ENCODE results near the gene POLR3A.

DNA sequence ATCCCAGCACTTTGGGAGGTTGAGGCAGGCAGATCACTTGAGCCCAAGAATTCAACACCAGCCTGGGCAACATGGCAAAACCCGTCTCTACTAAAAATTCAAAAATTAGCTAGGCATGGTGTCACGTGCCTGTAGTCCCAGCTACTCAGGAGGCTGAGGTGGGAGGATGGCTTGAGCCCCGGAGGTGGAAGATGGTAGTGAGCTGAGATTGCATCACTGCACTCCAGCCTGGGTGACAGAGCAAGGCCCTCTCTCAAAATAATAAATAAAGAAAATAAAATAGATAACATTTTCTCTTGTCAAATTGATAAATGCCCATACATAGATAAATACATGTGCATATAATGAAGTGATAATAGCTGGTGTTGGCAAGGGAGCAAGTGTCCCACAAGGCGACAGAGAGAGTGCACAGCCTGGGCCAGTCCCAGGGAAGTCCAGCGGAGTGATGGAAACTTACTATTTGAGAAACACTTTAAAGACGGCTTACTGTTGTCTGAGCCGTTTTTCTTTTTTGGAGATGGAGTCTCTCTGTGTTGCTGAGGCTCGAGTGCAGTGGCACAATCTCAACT lies 69.3 kb downstream of the POLR3A start:
- TF ChIP-seq EZH2 (IDR thresholded peaks at IDR 0.05; ENCODE audit: borderline replicate concordance, low read length): no peak
- no peak for TF ChIP-seq CTCF (conservative IDR thresholded peaks at IDR 0.05 in 1 of 2, IDR thresholded peaks at IDR 0.05 in 1 of 2; ENCODE audit: extremely low read depth in 1 of 2, insufficient read depth in 1 of 2, low read depth in 1 of 2, low read length in 2 of 2)
